Measurements from ENCODE around the gene STARD3.

- TF ChIP-seq, protein P1, sequence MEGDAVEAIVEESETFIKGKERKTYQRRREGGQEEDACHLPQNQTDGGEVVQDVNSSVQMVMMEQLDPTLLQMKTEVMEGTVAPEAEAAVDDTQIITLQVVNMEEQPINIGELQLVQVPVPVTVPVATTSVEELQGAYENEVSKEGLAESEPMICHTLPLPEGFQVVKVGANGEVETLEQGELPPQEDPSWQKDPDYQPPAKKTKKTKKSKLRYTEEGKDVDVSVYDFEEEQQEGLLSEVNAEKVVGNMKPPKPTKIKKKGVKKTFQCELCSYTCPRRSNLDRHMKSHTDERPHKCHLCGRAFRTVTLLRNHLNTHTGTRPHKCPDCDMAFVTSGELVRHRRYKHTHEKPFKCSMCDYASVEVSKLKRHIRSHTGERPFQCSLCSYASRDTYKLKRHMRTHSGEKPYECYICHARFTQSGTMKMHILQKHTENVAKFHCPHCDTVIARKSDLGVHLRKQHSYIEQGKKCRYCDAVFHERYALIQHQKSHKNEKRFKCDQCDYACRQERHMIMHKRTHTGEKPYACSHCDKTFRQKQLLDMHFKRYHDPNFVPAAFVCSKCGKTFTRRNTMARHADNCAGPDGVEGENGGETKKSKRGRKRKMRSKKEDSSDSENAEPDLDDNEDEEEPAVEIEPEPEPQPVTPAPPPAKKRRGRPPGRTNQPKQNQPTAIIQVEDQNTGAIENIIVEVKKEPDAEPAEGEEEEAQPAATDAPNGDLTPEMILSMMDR (IDR thresholded peaks at IDR 0.05 in 8 of 11, conservative IDR thresholded peaks at IDR 0.05 in 3 of 11) = no peak
- no peak for TF ChIP-seq POLR2AphosphoS5 (IDR thresholded peaks at IDR 0.05)
These were observed 28.6 kb upstream of the STARD3 start for GRCh38 chr17:39608142-39608981.

Data from spleen (tissue), 7 donors.